Endothelial cell (in vitro differentiated cells): ENCODE measurements around the gene TMEM121. TPM values are rescaled to one million over a fixed set of nuclear protein-coding genes. Genes with fewer than 3 reads are reported as not detected.
"Not testable (repeated sequence)": the region's sequence is repeated elsewhere in the genome, so short reads cannot be mapped to it uniquely, and the experiment has no call there.

Experiments
- DNase-seq: peaks from one replicate; pipeline ENCODE4 v3.0.0; 2021; ENCODE audit warnings: low spot score
- H3K27ac Mint-ChIP-seq: one replicate; pipeline ENCODE4 v1.8.0; 2021; ENCODE audit warnings: mixed read lengths, inconsistent platforms; ENCODE audit not compliant: unreplicated experiment
- H3K27me3 Mint-ChIP-seq: one replicate; pipeline ENCODE4 v1.8.0; 2021; ENCODE audit warnings: mild to moderate bottlenecking, moderate library complexity, mixed read lengths, inconsistent platforms; ENCODE audit not compliant: unreplicated experiment
- H3K36me3 Mint-ChIP-seq: one replicate; pipeline ENCODE4 v1.8.0; 2021; ENCODE audit warnings: mild to moderate bottlenecking, low read depth, mixed read lengths, inconsistent platforms; ENCODE audit not compliant: unreplicated experiment
- H3K4me1 Mint-ChIP-seq: one replicate; pipeline ENCODE4 v1.8.0; 2021; ENCODE audit warnings: mild to moderate bottlenecking, mixed read lengths, inconsistent platforms; ENCODE audit not compliant: unreplicated experiment
- H3K4me3 Mint-ChIP-seq: one replicate; pipeline ENCODE4 v1.8.0; 2021; ENCODE audit warnings: mild to moderate bottlenecking, mixed read lengths, inconsistent platforms; ENCODE audit not compliant: unreplicated experiment
- H3K9me3 Mint-ChIP-seq: one replicate; pipeline ENCODE4 v1.8.0; 2021; ENCODE audit warnings: mixed read lengths, inconsistent platforms; ENCODE audit not compliant: unreplicated experiment
- CTCF ChIP-seq: fragments of 200-600 bp; sonication (generic); IDR thresholded peaks from one replicate; pipeline ENCODE4 v1.5.0; 2021; ENCODE audit warnings: antibody characterized with exemption; ENCODE audit not compliant: unreplicated experiment
- total RNA-seq: library from RNA; stranded (reverse); fragmentation: NEBNext Ultra II Directional; extraction: Animal tissue kit (Norgen Biotek cat#: 25700); gene quantifications from one replicate; pipeline ENCODE4 v1.2.1, GENCODE V29; 2021; ENCODE audit not compliant: unreplicated experiment

The TMEM121 gene
- total RNA-seq, 1 donor from 2014 or later = 1.6 TPM

GRCh38 chr14:105576525-105577088 is 50.2 kb downstream of the TMEM121 start:
- Mint-ChIP-seq H3K4me3 (peak overlapping the region; percentile 49), H3K27ac (peak overlapping the region; percentile 61), H3K36me3 (peaks cover 40% of the 10 kb centered on the region), H3K27me3 (peaks cover 34% of the 10 kb centered on the region), H3K9me3 (peaks cover 44% of the 10 kb centered on the region), H3K4me1 (peaks cover 3% of the 10 kb centered on the region)
- no peak for DNase-seq
- TF ChIP-seq CTCF = no peak

DNA sequence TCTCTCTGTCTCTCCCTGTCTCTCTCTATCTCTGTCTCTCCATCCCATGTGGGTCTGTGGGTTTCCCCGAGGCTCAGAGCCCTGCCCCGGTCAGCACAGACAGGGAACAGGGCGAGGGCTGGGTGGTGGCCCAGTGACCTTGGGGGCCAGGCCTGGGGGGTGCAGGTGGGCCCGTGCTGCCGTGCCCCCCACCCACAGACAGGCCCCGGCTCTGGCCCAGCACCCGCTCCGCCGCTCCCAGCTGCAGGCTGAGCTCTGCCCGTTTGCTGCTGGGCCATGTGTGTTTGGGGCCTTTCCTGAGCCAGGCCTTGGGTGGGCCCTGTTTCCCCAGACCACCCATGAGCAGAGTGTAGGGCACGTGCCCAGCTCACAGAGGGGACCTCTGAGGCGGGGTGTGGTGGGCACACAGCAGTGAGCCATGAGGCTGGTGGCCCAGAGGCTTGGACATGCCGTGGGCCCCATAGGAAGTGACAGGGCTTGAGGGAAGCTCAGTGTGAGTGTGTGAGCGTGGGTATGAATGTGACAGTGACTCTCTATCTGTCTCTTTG is 51.0 kb downstream of the TMEM121 start:
- peaks cover 35% of the 10 kb centered on the region for H3K27me3 Mint-ChIP-seq
- peak overlapping the region; percentile 68 for H3K4me3 Mint-ChIP-seq
- H3K9me3 Mint-ChIP-seq = peaks cover 45% of the 10 kb centered on the region
- DNase-seq = no peak
- H3K27ac Mint-ChIP-seq = peak overlapping the region; percentile 61
- no peak for TF ChIP-seq CTCF
- H3K36me3 Mint-ChIP-seq = peaks cover 40% of the 10 kb centered on the region
- H3K4me1 Mint-ChIP-seq = peaks cover 3% of the 10 kb centered on the region

DNA sequence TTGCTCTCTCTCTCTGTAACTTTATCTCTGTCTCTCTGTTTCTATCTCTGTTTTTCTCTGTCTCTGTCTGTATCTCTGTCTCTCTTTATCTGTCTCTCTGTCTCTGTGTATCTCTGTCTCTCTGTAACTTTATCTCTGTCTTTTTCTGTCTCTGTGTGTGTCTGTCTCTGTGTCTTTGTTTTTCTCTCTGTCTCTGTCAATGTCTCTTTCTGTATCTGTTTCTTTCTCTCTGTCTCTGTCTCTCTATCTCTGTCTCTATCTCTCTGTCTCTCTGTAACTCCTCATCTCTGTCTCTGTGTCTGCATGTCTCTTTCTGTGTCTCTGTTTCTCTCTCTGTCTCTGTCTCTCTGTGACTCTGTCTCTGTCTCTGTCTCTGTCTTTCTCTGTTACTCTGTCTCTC is 51.7 kb downstream of the TMEM121 start:
- Mint-ChIP-seq H3K4me3 (peak overlapping the region; percentile 68), H3K36me3 (peaks cover 45% of the 10 kb centered on the region), H3K4me1 (peaks cover 5% of the 10 kb centered on the region), H3K27me3 (peaks cover 40% of the 10 kb centered on the region), H3K9me3 (peaks cover 49% of the 10 kb centered on the region), H3K27ac (peak overlapping the region; percentile 32)
- DNase-seq = no peak
- TF ChIP-seq CTCF = no peak

DNA sequence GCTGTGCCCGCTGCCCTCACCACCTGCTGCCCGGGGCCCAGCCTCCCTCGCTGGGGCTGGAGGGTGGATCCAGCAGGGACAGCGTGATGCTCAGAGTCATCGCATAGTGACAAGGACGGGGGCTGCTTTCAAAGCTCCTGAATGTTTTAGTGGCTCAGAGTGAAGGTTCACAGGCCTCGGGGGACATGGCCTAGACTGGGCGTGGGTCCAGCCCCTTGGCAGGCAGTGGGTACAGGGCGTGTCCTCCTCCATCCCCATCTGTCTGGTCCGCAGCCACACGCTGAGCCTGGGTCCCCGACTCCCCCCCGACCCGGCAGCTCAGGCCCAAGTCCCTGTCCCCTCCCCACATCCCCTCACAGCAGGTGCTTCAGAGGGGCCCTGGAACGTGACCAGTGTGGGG is 52.8 kb downstream of the TMEM121 start:
- peaks cover 35% of the 10 kb centered on the region for H3K27me3 Mint-ChIP-seq

More for the DNA sequence above, 52.8 kb downstream of the TMEM121 start:
- not testable (repeated sequence) for H3K4me1 Mint-ChIP-seq, DNase-seq, H3K27ac Mint-ChIP-seq, H3K4me3 Mint-ChIP-seq
- Mint-ChIP-seq H3K36me3 (peaks cover 40% of the 10 kb centered on the region), H3K9me3 (peaks cover 43% of the 10 kb centered on the region)

Other genes starting within 250 kb of the TMEM121 start
- gene BRF1, start 225.6 kb upstream of the TMEM121 start, total RNA-seq = 40.9 TPM
- 113 TPM for gene PACS2, start 211.8 kb upstream of the TMEM121 start, total RNA-seq
- 1.1 TPM for gene TEX22, start 128.0 kb upstream of the TMEM121 start, total RNA-seq
- gene MTA1, start 106.8 kb upstream of the TMEM121 start, total RNA-seq = 150 TPM
- 67.4 TPM for gene CRIP2, start 51.8 kb upstream of the TMEM121 start, total RNA-seq
- gene CRIP1, start 39.7 kb upstream of the TMEM121 start, total RNA-seq = 2.5 TPM
- 11.5 TPM for gene TEDC1, start 35.3 kb upstream of the TMEM121 start, total RNA-seq